GM21390 (cell line): ENCODE results near the gene ARVCF.

Source experiments
- ATAC-seq: cut with Tn5 transposase; IDR thresholded peaks from one replicate; pipeline ENCODE4 v1.9.1; 2021; ENCODE audit not compliant: unreplicated experiment

ARVCF gene

GRCh38 chr22:20053407-20054033 lies 36.9 kb upstream of the ARVCF start:
- no peak for ATAC-seq

- ATAC-seq = no peak
Measured at GRCh38 chr22:20052309-20053259, 36.0 kb upstream of the ARVCF start.

- ATAC-seq = no peak
Measured at GRCh38 chr22:20051927-20052308, 35.3 kb upstream of the ARVCF start.

GRCh38 chr22:20046730-20047129 lies 30.1 kb upstream of the ARVCF start:
- no peak for ATAC-seq

- no peak for ATAC-seq
Measured at GRCh38 chr22:20044495-20045151, 28.0 kb upstream of the ARVCF start.

GRCh38 chr22:20043997-20044342 lies 27.3 kb upstream of the ARVCF start:
- ATAC-seq = no peak

GRCh38 chr22:20043057-20043996 lies 26.7 kb upstream of the ARVCF start:
- no peak for ATAC-seq

- no peak for ATAC-seq
Measured at GRCh38 chr22:20040327-20041200, 23.9 kb upstream of the ARVCF start.

- ATAC-seq = no peak
Measured at GRCh38 chr22:20039683-20040325, 23.2 kb upstream of the ARVCF start.

GRCh38 chr22:20038574-20038973 lies 22.0 kb upstream of the ARVCF start:
- no peak for ATAC-seq

- no peak for ATAC-seq
Measured at GRCh38 chr22:20037419-20037818, 20.8 kb upstream of the ARVCF start.

- ATAC-seq = no peak
Measured at GRCh38 chr22:20036535-20037392, 20.1 kb upstream of the ARVCF start.

- ATAC-seq = no peak
Measured at GRCh38 chr22:20036084-20036482, 19.5 kb upstream of the ARVCF start.

- ATAC-seq = no peak
Measured at GRCh38 chr22:20035375-20036083, 18.9 kb upstream of the ARVCF start.

GRCh38 chr22:20034143-20034542 lies 17.5 kb upstream of the ARVCF start:
- no peak for ATAC-seq

- ATAC-seq = no peak
Measured at GRCh38 chr22:20033045-20033706, 16.6 kb upstream of the ARVCF start.

- ATAC-seq = no peak
Measured at GRCh38 chr22:20032407-20032991, 15.9 kb upstream of the ARVCF start.
